ENCODE measurements around the gene CCNC. TPM values are rescaled to one million over a fixed set of nuclear protein-coding genes. Genes with fewer than 3 reads are reported as not detected.

CCNC gene
- total RNA-seq, 1 donor from 2014 or later, result 74.5 TPM

DNA sequence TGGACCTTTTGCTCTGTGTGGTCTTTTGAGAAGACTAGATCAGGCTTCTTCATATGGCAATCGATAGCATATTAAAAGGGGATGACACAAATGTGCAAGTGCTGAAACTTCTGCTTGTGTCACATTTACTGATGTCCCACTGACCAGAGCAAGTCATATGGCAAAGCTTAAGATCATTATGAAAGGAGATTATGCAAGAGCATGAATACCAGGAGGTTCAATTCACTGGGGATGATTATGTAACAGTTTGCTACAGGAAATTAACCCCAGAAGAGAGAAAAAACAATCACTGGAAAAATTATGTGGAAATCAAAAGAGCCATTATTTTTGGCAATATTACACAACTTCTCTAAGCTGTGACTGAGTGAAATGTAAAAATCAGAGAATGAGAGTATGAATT, 24.4 kb upstream of the CCNC start:
- Mint-ChIP-seq H3K4me3 (ENCODE audit: low read depth) (no peak overlapping the region), H3K9me3 (ENCODE audit: low read depth) (no peaks in the 10 kb centered on the region), H3K36me3 (ENCODE audit: insufficient read depth) (peaks cover 1% of the 10 kb centered on the region), H3K4me1 (ENCODE audit: low read depth) (peaks cover 6% of the 10 kb centered on the region), H3K27ac (no peak overlapping the region), H3K27me3 (peaks cover 95% of the 10 kb centered on the region)
- TF ChIP-seq, protein P1, sequence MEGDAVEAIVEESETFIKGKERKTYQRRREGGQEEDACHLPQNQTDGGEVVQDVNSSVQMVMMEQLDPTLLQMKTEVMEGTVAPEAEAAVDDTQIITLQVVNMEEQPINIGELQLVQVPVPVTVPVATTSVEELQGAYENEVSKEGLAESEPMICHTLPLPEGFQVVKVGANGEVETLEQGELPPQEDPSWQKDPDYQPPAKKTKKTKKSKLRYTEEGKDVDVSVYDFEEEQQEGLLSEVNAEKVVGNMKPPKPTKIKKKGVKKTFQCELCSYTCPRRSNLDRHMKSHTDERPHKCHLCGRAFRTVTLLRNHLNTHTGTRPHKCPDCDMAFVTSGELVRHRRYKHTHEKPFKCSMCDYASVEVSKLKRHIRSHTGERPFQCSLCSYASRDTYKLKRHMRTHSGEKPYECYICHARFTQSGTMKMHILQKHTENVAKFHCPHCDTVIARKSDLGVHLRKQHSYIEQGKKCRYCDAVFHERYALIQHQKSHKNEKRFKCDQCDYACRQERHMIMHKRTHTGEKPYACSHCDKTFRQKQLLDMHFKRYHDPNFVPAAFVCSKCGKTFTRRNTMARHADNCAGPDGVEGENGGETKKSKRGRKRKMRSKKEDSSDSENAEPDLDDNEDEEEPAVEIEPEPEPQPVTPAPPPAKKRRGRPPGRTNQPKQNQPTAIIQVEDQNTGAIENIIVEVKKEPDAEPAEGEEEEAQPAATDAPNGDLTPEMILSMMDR (IDR thresholded peaks at IDR 0.05; ENCODE audit: unreplicated experiment), result no peak
- DNase-seq (ENCODE audit: low spot score, unreplicated experiment), result no peak

DNA sequence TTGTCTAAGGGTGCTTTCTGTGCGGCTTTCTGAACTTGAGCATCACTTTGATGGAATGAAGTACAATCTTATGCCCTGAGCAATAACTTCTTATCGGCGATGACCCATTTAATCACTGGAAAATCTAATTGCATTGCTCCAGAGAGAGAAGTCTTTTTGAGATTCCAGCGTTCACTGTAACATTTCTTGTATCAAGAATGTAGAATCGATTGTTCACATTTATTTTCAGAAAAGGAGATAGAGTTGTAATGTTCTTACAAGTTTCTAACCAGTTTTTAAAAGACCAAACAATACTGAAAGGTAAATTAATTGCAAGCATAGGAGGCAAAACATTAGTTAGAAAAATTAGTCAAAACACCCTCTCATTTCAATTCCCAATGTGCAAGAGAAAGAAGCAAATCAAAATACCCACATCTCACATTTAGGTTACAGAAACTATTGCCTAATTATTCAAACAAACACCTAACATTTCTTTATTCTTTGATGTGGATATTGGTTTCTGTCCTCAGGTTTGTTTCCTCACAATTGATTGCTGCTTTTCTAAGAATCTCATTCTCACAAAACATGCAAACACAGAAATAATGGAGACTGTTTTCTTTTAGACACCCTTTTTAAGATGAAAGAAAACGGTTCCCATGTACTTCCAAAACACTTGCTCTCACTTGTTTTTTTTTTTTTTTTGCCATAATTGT, 23.4 kb upstream of the CCNC start:
- peaks cover 1% of the 10 kb centered on the region for H3K36me3 Mint-ChIP-seq (ENCODE audit: insufficient read depth)
- peaks cover 6% of the 10 kb centered on the region for H3K4me1 Mint-ChIP-seq (ENCODE audit: low read depth)
- no peak overlapping the region for H3K27ac Mint-ChIP-seq
- no peaks in the 10 kb centered on the region for H3K9me3 Mint-ChIP-seq (ENCODE audit: low read depth)
- no peak for DNase-seq (ENCODE audit: low spot score, unreplicated experiment)
- peaks cover 91% of the 10 kb centered on the region for H3K27me3 Mint-ChIP-seq
- no peak overlapping the region for H3K4me3 Mint-ChIP-seq (ENCODE audit: low read depth)
- TF ChIP-seq, protein P1 (IDR thresholded peaks at IDR 0.05; ENCODE audit: unreplicated experiment), result no peak

DNA sequence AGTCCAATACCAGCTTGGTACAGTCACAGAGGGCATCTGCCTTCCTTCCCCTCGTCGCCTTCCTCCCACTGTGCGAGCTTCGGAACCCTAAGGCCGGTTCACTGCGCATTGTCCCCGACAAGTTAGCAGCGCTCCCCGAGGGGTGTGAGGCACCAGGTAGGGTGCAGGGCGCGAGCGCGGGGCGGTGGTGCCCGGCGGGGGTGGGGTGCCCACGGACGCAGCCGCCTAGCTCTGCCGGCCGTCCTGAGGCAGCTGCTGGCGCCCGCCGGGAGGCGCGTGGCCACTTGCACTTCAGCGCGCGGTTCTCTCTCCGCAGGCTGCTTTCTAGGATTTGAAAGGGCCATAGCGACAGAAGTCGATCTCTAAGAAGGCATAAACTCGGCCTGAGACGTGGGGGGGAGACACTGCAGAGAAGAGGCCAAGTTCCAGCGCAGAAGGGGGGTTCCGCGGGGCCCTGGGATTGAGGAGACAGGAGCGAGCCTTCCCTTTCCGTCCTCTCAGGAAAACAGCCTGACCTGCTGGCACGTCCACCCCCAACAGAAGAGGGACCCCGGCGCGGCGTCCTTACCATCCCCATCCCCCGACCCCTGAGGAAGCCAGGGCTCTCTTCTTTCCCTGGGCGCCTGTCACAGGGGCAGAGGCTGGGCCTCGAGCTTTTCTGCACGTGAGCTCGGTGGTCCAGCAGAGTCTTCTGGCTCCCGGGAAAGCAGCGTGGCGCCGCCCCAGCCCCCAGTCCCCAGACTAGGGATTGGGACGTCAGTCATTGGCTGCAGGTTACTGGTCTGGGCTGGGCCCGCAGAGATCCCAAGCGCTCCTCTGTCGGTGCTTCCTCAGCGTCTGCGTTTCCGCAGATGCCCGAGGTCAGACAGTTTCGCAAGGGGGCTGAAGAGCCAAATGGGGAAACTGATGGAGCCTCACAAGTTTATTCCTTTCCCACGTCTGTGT, 22.5 kb upstream of the CCNC start:
- Mint-ChIP-seq H3K4me3 (ENCODE audit: low read depth) (no peak overlapping the region), H3K9me3 (ENCODE audit: low read depth) (no peaks in the 10 kb centered on the region), H3K27ac (no peak overlapping the region), H3K4me1 (ENCODE audit: low read depth) (peaks cover 6% of the 10 kb centered on the region), H3K36me3 (ENCODE audit: insufficient read depth) (peaks cover 1% of the 10 kb centered on the region), H3K27me3 (peaks cover 87% of the 10 kb centered on the region)
- TF ChIP-seq, protein P1 (IDR thresholded peaks at IDR 0.05; ENCODE audit: unreplicated experiment), result no peak
- DNase-seq (ENCODE audit: low spot score, unreplicated experiment), result no peak

- no peaks in the 10 kb centered on the region for H3K36me3 Mint-ChIP-seq (ENCODE audit: insufficient read depth)
- no peak overlapping the region for H3K4me3 Mint-ChIP-seq (ENCODE audit: low read depth)
- H3K27ac Mint-ChIP-seq, result no peak overlapping the region
- no peaks in the 10 kb centered on the region for H3K9me3 Mint-ChIP-seq (ENCODE audit: low read depth)
- no peak for DNase-seq (ENCODE audit: low spot score, unreplicated experiment)
- H3K27me3 Mint-ChIP-seq, result peaks cover 88% of the 10 kb centered on the region
- TF ChIP-seq, protein P1 (IDR thresholded peaks at IDR 0.05; ENCODE audit: unreplicated experiment), result no peak
- peaks cover 6% of the 10 kb centered on the region for H3K4me1 Mint-ChIP-seq (ENCODE audit: low read depth)
These were observed 21.5 kb upstream of the CCNC start for GRCh38 chr6:99589907-99590493.

DNA sequence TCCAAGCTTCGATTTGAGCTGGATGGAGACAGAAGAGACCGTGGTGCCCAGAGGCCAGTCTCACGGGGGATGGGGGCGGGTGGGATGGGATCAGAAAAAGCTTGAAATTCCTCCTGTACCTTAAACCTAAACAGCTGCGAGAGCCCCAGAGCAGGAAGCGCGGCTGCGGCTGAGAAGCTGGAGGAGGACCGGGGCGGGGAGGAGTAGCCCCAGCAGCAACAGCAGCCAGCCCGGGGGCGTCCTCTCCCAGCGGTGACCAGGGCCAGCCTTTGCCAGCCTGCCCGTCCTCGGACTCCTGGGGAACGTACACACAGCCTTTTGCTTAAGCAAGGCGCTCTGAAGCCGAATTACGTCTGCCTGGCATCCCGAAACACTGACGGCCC, 20.8 kb upstream of the CCNC start:
- no peak for DNase-seq (ENCODE audit: low spot score, unreplicated experiment)
- Mint-ChIP-seq H3K4me1 (ENCODE audit: low read depth) (peaks cover 6% of the 10 kb centered on the region), H3K36me3 (ENCODE audit: insufficient read depth) (no peaks in the 10 kb centered on the region), H3K27me3 (peaks cover 88% of the 10 kb centered on the region), H3K9me3 (ENCODE audit: low read depth) (no peaks in the 10 kb centered on the region), H3K27ac (no peak overlapping the region), H3K4me3 (ENCODE audit: low read depth) (peak overlapping the region; percentile 73)
- TF ChIP-seq, protein P1 (IDR thresholded peaks at IDR 0.05; ENCODE audit: unreplicated experiment), result no peak
